NCI-H1105 (cell line): ENCODE data around the gene RRP7A.
"Not testable (repeated sequence)": the region's sequence is repeated elsewhere in the genome, so short reads cannot be mapped to it uniquely, and the experiment has no call there.

Experiments used
- DNase-seq: peaks from one replicate; lab custom pipeline; 2025; lab: John Stamatoyannopoulos, UW

The RRP7A gene

GRCh38 chr22:42519525-42520401 is at the start of gene RRP7A:
Gene RRP7A (minus strand): TSS chr22:42519796. CDS start chr22:42519786, 10 bp downstream.
- DNase-seq: peak; percentile 56

- not testable (repeated sequence) for DNase-seq
Observed at GRCh38 chr22:42567950-42568349, 48.4 kb upstream of the RRP7A start.

GRCh38 chr22:42565956-42566355 is 46.4 kb upstream of the RRP7A start:
- no peak for DNase-seq

GRCh38 chr22:42564699-42565098 is 45.1 kb upstream of the RRP7A start:
- no peak for DNase-seq

DNA sequence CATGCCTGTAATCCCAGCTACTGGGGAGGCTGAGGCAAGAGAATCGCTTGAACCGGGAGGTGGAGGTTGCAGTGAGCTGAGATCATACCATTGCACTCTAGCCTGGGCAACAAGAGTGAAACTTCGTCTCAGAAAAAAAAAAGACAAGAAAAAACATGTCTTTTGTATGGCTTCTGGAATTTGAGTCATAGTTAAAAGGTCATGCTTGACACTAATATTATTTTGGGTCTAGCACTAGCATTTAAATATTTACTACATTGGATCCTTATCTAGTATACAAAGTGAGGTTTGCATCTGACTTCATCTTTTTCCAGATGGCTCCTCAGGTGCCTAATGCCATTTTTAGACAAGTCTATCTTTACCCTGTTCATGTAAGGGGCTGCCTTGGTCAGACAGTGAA is 44.3 kb upstream of the RRP7A start:
- not testable (repeated sequence) for DNase-seq

GRCh38 chr22:42562684-42563083 is 43.1 kb upstream of the RRP7A start:
- DNase-seq: no peak

GRCh38 chr22:42562279-42562678 is 42.7 kb upstream of the RRP7A start:
- DNase-seq: no peak

DNA sequence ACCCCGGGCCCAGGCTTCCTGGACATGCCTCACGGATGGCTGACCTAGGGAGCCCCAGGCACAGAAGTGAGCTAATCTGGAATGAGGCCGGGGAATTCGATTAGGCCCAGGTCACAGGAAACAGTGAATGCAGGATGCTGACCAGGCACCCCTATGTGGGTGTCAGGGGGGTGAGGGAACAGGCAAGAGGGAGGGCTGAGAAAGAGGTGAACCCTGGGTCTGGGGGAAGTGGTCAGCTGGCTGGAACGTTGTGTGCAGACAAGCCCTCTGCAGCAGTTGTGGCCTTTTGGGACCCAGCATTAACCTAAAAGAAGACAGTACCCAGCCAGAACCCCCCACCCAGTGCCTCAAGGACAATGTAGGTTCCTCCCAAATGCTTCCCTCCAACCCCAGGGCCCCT is 42.3 kb upstream of the RRP7A start:
- DNase-seq: no peak

- no peak for DNase-seq
Observed at GRCh38 chr22:42560781-42561180, 41.2 kb upstream of the RRP7A start.

- no peak for DNase-seq
Observed at GRCh38 chr22:42560381-42560780, 40.8 kb upstream of the RRP7A start.

DNA sequence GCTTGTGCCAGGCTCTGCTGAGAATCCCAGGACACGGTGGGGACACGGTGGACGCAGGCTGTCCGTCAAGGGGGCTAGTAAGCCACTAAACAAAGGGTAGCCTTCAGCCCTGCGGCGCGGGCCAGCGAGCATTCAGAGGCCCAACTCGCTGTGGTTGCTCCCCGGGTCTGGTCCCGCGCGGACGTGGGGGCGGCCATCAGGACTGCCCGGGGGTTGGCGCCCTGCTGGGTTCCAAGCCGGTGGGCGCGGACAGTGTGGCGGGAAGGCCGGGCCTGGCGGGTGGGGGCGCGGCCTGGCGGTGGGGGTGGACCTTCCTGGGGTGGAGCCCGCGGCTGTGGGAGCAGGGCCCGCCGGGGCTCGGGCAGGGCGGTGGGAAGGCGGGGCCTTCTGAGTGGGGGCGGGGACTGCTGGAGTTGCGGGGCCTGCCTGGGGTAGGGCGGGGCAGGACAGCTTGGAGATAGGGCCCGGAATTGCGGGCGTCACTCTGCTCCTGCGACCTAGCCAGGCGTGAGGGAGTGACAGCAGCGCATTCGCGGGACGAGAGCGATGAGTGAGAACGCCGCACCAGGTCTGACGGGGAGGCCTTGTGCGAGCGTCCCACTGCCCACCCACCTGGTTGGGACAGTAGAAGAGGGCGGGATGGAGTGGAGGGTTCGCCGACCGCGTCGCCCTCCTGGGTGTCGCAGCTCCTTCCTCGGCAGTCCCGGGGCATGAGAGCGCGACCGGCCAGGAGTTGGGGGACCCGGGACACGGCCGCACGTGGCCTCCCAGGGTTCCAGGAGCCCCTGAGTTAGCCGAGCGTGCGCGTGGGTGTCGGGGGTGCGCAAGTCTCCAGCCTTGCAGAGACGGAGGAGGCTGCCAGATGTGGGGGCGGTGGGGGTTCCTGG is 34.1 kb upstream of the RRP7A start, which contains the start of gene SERHL2:
Gene SERHL2 (plus strand): TSS at position 482 of the 887 bp plus-strand sequence. CDS start 65 bp downstream, at position 547.
- DNase-seq: peak; percentile 20

DNA sequence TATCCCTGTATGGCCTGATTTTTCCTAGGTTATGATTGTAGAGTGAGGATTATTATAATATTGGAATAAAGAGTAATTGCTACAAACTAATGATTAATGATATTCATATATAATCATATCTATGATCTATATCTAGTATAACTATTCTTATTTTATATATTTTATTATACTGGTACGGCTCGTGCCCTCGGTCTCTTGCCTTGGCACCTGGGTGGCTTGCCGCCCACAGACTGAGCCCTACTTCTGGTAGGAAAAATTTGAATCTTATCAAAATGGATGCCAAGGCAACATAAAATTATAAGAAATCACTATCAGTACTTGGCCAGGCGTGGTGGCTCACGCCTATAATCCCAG is 32.7 kb upstream of the RRP7A start:
- DNase-seq: not testable (repeated sequence)

- no peak for DNase-seq
Observed at GRCh38 chr22:42549331-42550060, 29.9 kb upstream of the RRP7A start.

DNA sequence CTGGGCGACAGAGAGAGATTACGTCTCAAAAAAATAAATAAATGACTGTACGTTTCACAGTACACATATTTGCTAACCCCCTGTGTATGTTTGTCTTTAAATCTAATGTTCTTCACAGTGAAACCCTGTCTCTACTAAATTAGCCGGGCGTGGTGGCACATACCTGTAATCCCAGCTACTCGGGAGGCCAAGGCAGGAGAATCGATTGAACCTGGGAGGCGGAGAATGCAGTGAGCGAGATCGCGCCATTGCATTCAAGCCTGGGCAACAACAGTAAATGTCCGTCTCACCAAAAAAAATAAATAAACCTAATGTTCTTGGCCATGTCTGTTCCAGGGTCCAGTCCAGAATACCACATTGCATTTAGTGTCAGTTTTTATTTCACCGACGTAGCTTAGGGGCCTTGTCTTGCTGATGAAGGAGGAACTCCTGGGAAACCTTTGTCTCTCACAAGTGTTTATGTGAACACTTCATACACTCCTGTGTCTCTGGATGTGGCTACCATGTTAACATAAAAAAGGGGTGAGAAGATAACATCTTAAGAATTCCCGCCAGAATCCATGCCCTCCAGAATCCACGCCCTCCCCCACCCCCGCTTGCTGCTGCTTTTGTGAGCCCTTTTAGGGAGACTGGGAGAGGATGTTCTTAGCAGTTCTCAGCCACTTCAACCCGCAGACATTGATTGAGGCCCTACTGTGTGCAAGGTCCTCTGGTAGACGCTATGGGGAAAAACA is 29.2 kb upstream of the RRP7A start:
- DNase-seq: no peak

- not testable (repeated sequence) for DNase-seq
Observed at GRCh38 chr22:42548126-42548525, 28.5 kb upstream of the RRP7A start.

GRCh38 chr22:42547562-42547961 is 28.0 kb upstream of the RRP7A start:
- no peak for DNase-seq

DNA sequence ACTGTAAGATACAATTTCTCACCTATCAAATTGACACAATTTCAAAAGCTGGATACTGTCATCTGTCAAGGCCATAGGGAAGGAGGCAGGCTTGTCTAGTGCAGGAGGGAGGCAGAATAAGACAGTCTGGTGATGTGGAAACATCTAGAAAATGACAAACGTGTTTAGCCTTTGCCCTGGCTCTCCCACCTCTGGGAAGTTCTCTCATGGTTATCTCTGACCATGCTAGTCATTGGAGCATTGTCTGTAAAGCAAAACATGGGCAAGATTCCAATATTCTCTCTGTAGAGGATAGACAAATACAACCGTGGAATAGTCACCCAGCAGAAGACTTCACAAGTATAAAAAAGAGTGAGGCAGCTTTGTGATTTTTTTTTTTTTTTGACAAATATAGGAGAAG is 25.1 kb upstream of the RRP7A start:
- no peak for DNase-seq

DNA sequence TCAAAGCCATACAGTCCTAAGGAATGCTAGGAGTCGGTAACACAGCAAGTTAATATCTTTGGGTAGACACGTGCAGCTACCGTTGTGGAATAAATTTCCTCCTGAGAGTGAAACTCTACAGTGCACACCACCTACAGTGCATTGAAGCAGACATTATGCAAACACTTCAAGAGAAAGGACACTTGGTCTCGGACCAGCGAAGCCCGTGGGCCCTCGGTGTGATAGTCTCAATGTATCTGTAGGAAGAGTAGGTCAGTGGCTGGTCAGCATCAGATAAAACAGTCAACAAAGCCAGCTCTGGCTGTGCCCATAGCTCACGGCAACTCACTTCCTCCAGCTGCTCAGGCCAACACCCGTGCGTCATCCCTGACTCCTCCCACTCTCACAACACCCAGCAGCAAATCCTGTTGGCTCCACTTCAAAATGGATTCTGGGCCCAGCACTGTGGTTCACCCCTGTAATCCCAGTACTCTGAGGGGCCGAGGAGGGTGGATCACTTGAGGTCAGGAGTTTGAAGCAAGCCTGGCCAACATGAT is 19.7 kb upstream of the RRP7A start:
- DNase-seq: not testable (repeated sequence)

DNA sequence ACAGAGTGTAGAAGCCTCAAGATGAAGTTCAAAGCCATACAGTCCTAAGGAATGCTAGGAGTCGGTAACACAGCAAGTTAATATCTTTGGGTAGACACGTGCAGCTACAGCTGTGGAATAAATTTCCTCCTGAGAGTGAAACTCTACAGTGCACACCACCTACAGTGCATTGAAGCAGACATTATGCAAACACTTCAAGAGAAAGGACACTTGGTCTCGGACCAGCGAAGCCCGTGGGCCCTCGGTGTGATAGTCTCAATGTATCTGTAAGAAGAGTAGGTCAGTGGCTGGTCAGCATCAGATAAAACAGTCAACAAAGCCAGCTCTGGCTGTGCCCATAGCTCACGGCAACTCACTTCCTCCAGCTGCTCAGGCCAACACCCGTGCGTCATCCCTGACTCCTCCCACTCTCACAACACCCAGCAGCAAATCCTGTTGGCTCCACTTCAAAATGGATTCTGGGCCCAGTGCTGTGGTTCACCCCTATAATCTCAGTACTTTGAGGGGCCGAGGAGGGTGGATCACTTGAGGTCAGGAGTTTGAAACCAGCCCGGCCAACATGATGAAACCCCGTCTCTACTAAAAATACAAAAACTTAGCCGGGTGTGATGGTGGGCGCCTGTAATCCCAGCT is 17.7 kb upstream of the RRP7A start:
- not testable (repeated sequence) for DNase-seq

GRCh38 chr22:42536634-42537033 is 17.0 kb upstream of the RRP7A start:
- not testable (repeated sequence) for DNase-seq

DNA sequence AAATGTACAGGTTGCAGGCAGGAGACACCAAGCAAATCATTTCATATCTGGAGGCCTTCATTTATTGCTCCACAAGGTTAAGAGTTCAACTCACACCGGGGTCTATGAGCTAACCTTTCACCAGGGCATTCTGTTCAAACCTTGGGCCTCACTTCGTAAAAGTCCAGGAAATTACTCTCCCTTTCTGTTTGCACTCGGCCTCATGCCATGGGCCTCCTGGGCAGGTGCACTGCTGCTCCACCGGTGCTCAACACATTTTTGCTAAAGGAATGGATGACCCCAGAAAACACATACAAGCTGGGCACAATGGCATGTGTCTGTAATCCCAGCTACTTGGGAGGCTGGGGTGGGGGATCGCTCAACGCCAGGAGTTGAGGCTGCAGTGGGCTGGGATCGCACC is 16.6 kb upstream of the RRP7A start:
- no peak for DNase-seq
